Motor neuron (in vitro differentiated cells): Measurements from ENCODE around the gene CCDC69. TPM values are rescaled to one million over a fixed set of nuclear protein-coding genes. Genes with fewer than 3 reads are reported as not detected.

ENCODE experiments used
- ATAC-seq, 8 experiments: fragments of 200-7000 bp; cut with Tn5 transposase; replicated peaks in 6 of 8; 2 replicates each; pipeline ENCODE4 v1.8.0; 2021; ENCODE audit warnings: mild to moderate bottlenecking in 8 of 8, moderate library complexity in 8 of 8
- H3K27ac ChIP-seq, 2 donors: fragments of 250-450 bp; sonication (Bioruptor Pico); 2 replicates each; pipeline ENCODE4 v1.9.0; 2021; ENCODE audit warnings: antibody characterized with exemption in 2 of 2, mild to moderate bottlenecking in 2 of 2, moderate library complexity in 1 of 2
- H3K4me1 ChIP-seq, 2 donors: fragments of 250-450 bp; sonication (Bioruptor Pico); replicated peaks in 1 of 2; 2 replicates each; pipeline ENCODE4 v1.6.1; 2021; ENCODE audit warnings: antibody characterized with exemption in 2 of 2, mild to moderate bottlenecking in 2 of 2, moderate library complexity in 1 of 2
- H3K4me3 ChIP-seq, 5 donors: fragments of 250-450 bp; sonication (Bioruptor Pico); 2 replicates each; pipeline ENCODE4 v1.9.0; 2021; ENCODE audit warnings: antibody characterized with exemption in 5 of 5, mild to moderate bottlenecking in 5 of 5, moderate library complexity in 4 of 5
- WGBS, 10 experiments: fragments of 450-650 bp; shearing (Covaris generic); methylation state at CpG; one replicate each; pipeline ENCODE4 v1.0.0; 2022; 5-methylcytosine and 5-hydroxymethylcytosine counted together
- in situ Hi-C, 9 experiments: fragments of 400-800 bp; cut with MboI; loops; one replicate each; pipeline ENCODE4 v1.15.0; 2021; ENCODE audit warnings: low sequenced_read_pairs in 9 of 9, low pct_unique_long_range_greater_than_20kb in 2 of 9; ENCODE audit not compliant: unreplicated experiment in 9 of 9
- total RNA-seq, 8 experiments: library from RNA; unstranded; fragments of 300-600 nt; gene quantifications; 2 replicates each; pipeline versions ENCODE4 v1.2.3 to v1.2.4, GENCODE V29; 2022

Gene CCDC69
- total RNA-seq, 8 experiments from 2014 or later, result 0.23 to 22.1 (median 1.1) TPM

- 0 to 100% (median 83%) methylated on average over 1 to 3 of the region's 5 CpGs; no CpG with 5 or more reads in 2 of the 10 experiments for WGBS, 10 experiments
- ATAC-seq, result peak in 1 of 8 experiments; percentile 27
Observed at GRCh38 chr5:151196556-151197290, 27.2 kb downstream of the CCDC69 start.

GRCh38 chr5:151195622-151196021 is 28.3 kb downstream of the CCDC69 start:
- 0 to 100% (median 35%) methylated on average over 1 of the region's 5 CpGs; no CpG with 5 or more reads in 4 of the 10 experiments for WGBS, 10 experiments
- no peaks in the 10 kb centered on the region for H3K4me1 ChIP-seq
- no peak overlapping the region for H3K4me3 ChIP-seq
- ATAC-seq, result peak in 2 of 8 experiments; percentile 83 to 85
- in situ Hi-C loops, result no loop called here
- H3K27ac ChIP-seq, result no peak overlapping the region

More at GRCh38 chr5:151196556-151197290, 27.2 kb downstream of the CCDC69 start:
- Histone ChIP-seq H3K4me1 (no peaks in the 10 kb centered on the region), H3K27ac (no peak overlapping the region), H3K4me3 (no peak overlapping the region)
- in situ Hi-C loops, result no loop called here

GRCh38 chr5:151192626-151193025 is 31.3 kb downstream of the CCDC69 start:
- in situ Hi-C loops, result no loop called here
- no peaks in the 10 kb centered on the region for H3K4me1 ChIP-seq
- no peak overlapping the region for H3K4me3 ChIP-seq
- ATAC-seq, result no peak
- no peak overlapping the region for H3K27ac ChIP-seq

- WGBS, 10 experiments, result 100% methylated on average over 1 of the region's 1 CpG; no CpG with 5 or more reads in 3 of the 10 experiments
- Histone ChIP-seq H3K27ac (no peak overlapping the region), H3K4me1 (no peaks in the 10 kb centered on the region), H3K4me3 (no peak overlapping the region)
- in situ Hi-C loops, result no loop called here
- ATAC-seq, result no peak
Observed at GRCh38 chr5:151191661-151192060, 32.2 kb downstream of the CCDC69 start.

GRCh38 chr5:151189151-151189550 is 34.7 kb downstream of the CCDC69 start:
- Histone ChIP-seq H3K4me3 (no peak overlapping the region), H3K4me1 (no peaks in the 10 kb centered on the region), H3K27ac (no peak overlapping the region)
- ATAC-seq, result no peak
- 29 to 90% (median 83%) methylated on average over 2 of the region's 2 CpGs for WGBS, 10 experiments
- in situ Hi-C loops, result no loop called here

- Histone ChIP-seq H3K4me3 (no peak overlapping the region), H3K4me1 (peaks cover 3 to 7% of the 10 kb centered on the region in 2 donors), H3K27ac (no peak overlapping the region)
- 53 to 100% (median 83%) methylated on average over 1 to 4 of the region's 4 CpGs for WGBS, 10 experiments
- no peak for ATAC-seq
- in situ Hi-C loops, result no loop called here
Observed at GRCh38 chr5:151186538-151186937, 37.4 kb downstream of the CCDC69 start.

- 42 to 60% (median 47%) methylated on average over 1 to 2 of the region's 5 CpGs; no CpG with 5 or more reads in 7 of the 10 experiments for WGBS, 10 experiments
- ATAC-seq, result no peak
- Histone ChIP-seq H3K27ac (no peak overlapping the region), H3K4me3 (no peak overlapping the region), H3K4me1 (peaks cover 3 to 10% of the 10 kb centered on the region in 2 donors)
- in situ Hi-C loops, result no loop called here
Observed at GRCh38 chr5:151186052-151186451, 37.8 kb downstream of the CCDC69 start.

GRCh38 chr5:151184316-151185042 is 39.4 kb downstream of the CCDC69 start:
- peaks cover 3 to 13% of the 10 kb centered on the region in 2 donors for H3K4me1 ChIP-seq
- in situ Hi-C loops, result no loop called here
- no peak overlapping the region for H3K4me3 ChIP-seq
- WGBS, 10 experiments, result 44 to 92% (median 77%) methylated on average over 3 to 10 of the region's 10 CpGs; no CpG with 5 or more reads in 1 of the 10 experiments
- H3K27ac ChIP-seq, result no peak overlapping the region
- no peak for ATAC-seq

GRCh38 chr5:151183456-151184245 is 40.2 kb downstream of the CCDC69 start:
- Histone ChIP-seq H3K4me3 (no peak overlapping the region), H3K4me1 (peaks cover 3 to 13% of the 10 kb centered on the region in 2 donors), H3K27ac (no peak overlapping the region)
- 48 to 100% (median 91%) methylated on average over 1 to 7 of the region's 7 CpGs; no CpG with 5 or more reads in 3 of the 10 experiments for WGBS, 10 experiments
- in situ Hi-C loops, result no loop called here
- peak in 7 of 8 experiments; percentile 9 to 66 (median 37) for ATAC-seq

GRCh38 chr5:151182976-151183375 is 40.9 kb downstream of the CCDC69 start:
- 51 to 100% (median 86%) methylated on average over 1 to 7 of the region's 8 CpGs; no CpG with 5 or more reads in 5 of the 10 experiments for WGBS, 10 experiments

GRCh38 chr5:151182524-151182900 is 41.4 kb downstream of the CCDC69 start:
- 50 to 100% (median 86%) methylated on average over 1 to 3 of the region's 4 CpGs; no CpG with 5 or more reads in 3 of the 10 experiments for WGBS, 10 experiments
- in situ Hi-C loops, result no loop called here

More at GRCh38 chr5:151182976-151183375, 40.9 kb downstream of the CCDC69 start:
- H3K4me3 ChIP-seq, result no peak overlapping the region
- in situ Hi-C loops, result no loop called here
- ATAC-seq, result peak in 1 of 8 experiments; percentile 30
- peaks cover 3 to 13% of the 10 kb centered on the region in 2 donors for H3K4me1 ChIP-seq
- no peak overlapping the region for H3K27ac ChIP-seq

GRCh38 chr5:151181818-151182523 is 41.9 kb downstream of the CCDC69 start:
- peak overlapping the region in 1 of 2 donors; percentile 40 for H3K27ac ChIP-seq
- in situ Hi-C loops, result no loop called here
- no peak overlapping the region for H3K4me3 ChIP-seq
- WGBS, 10 experiments, result 41 to 100% (median 70%) methylated on average over 1 to 4 of the region's 4 CpGs; no CpG with 5 or more reads in 3 of the 10 experiments
- peak; percentile 63 to 97 (median 88) for ATAC-seq
- peaks cover 3 to 13% of the 10 kb centered on the region in 2 donors for H3K4me1 ChIP-seq

More at GRCh38 chr5:151182524-151182900, 41.4 kb downstream of the CCDC69 start:
- peaks cover 3 to 13% of the 10 kb centered on the region in 2 donors for H3K4me1 ChIP-seq
- ATAC-seq, result no peak
- H3K4me3 ChIP-seq, result no peak overlapping the region
- no peak overlapping the region for H3K27ac ChIP-seq
